ENCODE measurements around the gene SMARCC2.

- TF ChIP-seq CTCF (conservative IDR thresholded peaks at IDR 0.05; ENCODE audit: low read length), result no peak
- TF ChIP-seq EZH2phosphoT487 (IDR thresholded peaks at IDR 0.05; ENCODE audit: borderline replicate concordance), result no peak
These were observed 33.9 kb downstream of the SMARCC2 start for GRCh38 chr12:56155256-56155845.

All from Loucy (cell line).